ENCODE results near the gene RNF220. TPM values are rescaled to one million over a fixed set of nuclear protein-coding genes. Genes with fewer than 3 reads are reported as not detected.

Gene RNF220
- total and polyA plus RNA-seq, 2 experiments from 2014 or later = 77.2 to 117 TPM

DNA sequence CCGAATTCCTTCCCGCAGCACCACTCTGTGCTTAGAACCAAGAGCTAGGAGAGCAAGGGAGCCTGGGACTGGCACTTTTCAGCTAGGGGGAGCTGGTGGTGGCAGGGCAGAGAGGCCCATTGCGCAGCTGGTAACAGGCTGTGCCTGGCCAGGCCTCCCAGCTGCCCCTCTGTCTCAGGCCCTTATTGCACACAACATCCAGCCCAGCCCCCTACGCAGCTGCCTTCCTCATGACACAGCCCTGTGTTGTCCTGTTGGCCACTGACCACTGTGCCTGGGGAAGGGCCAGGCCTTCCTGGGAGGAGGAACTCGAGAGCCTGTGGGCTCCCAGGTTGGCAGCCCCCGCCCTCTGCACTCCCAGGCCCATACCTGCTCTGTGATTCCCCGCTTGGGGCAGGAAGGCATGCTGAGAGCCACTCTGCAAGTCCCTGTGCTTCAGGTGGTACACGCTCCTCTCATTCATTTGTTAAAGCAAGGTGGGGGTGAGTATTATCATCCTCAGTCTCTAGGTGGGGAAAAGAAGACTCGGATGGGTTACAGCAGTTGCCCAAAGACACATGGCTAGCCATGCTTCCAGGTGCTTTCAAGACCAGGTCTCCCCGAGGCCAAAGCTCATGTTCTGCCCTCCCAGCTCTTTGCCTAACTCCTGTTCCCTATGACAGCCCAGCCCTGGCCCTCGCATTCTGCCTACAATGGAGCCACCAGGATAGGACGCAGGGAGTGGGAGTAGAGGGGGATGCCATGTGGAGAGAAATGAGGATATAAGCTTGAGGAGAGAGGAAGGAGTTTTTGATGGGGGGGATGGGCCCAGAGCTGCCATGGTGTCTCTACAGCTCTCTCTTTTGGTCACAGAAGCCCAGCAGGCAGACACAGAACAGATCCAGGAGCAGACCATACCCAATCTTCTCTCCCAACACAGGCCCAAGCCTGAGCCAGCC, 187.4 kb downstream of the RNF220 start:
- TF ChIP-seq, protein P1, sequence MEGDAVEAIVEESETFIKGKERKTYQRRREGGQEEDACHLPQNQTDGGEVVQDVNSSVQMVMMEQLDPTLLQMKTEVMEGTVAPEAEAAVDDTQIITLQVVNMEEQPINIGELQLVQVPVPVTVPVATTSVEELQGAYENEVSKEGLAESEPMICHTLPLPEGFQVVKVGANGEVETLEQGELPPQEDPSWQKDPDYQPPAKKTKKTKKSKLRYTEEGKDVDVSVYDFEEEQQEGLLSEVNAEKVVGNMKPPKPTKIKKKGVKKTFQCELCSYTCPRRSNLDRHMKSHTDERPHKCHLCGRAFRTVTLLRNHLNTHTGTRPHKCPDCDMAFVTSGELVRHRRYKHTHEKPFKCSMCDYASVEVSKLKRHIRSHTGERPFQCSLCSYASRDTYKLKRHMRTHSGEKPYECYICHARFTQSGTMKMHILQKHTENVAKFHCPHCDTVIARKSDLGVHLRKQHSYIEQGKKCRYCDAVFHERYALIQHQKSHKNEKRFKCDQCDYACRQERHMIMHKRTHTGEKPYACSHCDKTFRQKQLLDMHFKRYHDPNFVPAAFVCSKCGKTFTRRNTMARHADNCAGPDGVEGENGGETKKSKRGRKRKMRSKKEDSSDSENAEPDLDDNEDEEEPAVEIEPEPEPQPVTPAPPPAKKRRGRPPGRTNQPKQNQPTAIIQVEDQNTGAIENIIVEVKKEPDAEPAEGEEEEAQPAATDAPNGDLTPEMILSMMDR (IDR thresholded peaks at IDR 0.05; ENCODE audit: poor library complexity) = no peak
- no peak for TF ChIP-seq EZH2phosphoT487 (IDR thresholded peaks at IDR 0.05; ENCODE audit: low read depth, severe bottlenecking, unreplicated experiment)
- no peak for TF ChIP-seq EZH2 (IDR thresholded peaks at IDR 0.05; ENCODE audit: borderline replicate concordance)
- 88% methylated on average over 12 of the region's 12 CpGs for WGBS (ENCODE audit: low lambda C conversion rate, missing lambda C conversion rate)
- H4K20me1 ChIP-seq (ENCODE audit: insufficient read depth, poor library complexity, severe bottlenecking) = no peaks in the 10 kb centered on the region
- H3K4me2 ChIP-seq = no peak overlapping the region
- H3K4me1 ChIP-seq (ENCODE audit: insufficient read depth) = peaks cover 17% of the 10 kb centered on the region
- DNase-seq (ENCODE audit: low spot score) = no peak
- H2AFZ ChIP-seq = no peak overlapping the region
- no peaks in the 10 kb centered on the region for H3K9me3 ChIP-seq (ENCODE audit: low read depth)
- H3K4me3 ChIP-seq = no peak overlapping the region
- H3K79me2 ChIP-seq = no peaks in the 10 kb centered on the region
- no peaks in the 10 kb centered on the region for H3K27me3 ChIP-seq
- H3K36me3 ChIP-seq (replicated peaks; ENCODE audit: insufficient read depth, low read depth) = no peaks in the 10 kb centered on the region
- H3K27ac ChIP-seq = no peak overlapping the region
- no peaks in the 10 kb centered on the region for H3K9me2 ChIP-seq (replicated peaks; ENCODE audit: insufficient read depth)

DNA sequence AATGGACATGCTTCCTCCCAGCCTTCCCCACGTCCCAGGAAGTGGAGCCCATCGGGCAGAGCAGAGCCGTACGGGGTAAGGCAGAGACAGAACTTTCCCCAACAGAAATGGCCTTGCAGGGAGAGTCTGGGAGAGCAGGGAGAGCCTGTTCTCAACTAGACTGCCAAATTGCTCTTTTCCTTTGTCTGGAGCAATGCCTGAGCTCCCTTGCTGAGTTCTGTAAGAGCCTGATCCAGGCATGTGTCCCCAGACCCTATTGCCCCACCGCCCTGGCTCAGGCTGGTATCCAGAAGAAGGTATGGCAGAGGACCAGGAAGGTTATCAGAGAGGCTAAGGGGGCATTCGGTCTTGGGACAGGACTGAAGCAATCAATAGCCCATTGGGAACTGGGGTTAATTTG, 189.3 kb downstream of the RNF220 start:
- 90% methylated on average over 6 of the region's 6 CpGs for WGBS (ENCODE audit: low lambda C conversion rate, missing lambda C conversion rate)
- Histone ChIP-seq H3K79me2 (no peaks in the 10 kb centered on the region), H3K27ac (no peak overlapping the region), H3K9me2 (replicated peaks; ENCODE audit: insufficient read depth) (no peaks in the 10 kb centered on the region), H3K4me3 (no peak overlapping the region), H3K36me3 (replicated peaks; ENCODE audit: insufficient read depth, low read depth) (no peaks in the 10 kb centered on the region), H2AFZ (no peak overlapping the region), H3K27me3 (peaks cover 12% of the 10 kb centered on the region), H3K4me1 (ENCODE audit: insufficient read depth) (peaks cover 4% of the 10 kb centered on the region), H4K20me1 (ENCODE audit: insufficient read depth, poor library complexity, severe bottlenecking) (no peaks in the 10 kb centered on the region), H3K4me2 (no peak overlapping the region), H3K9me3 (ENCODE audit: low read depth) (no peaks in the 10 kb centered on the region)
- DNase-seq (ENCODE audit: low spot score) = no peak
- no peak for TF ChIP-seq EZH2 (IDR thresholded peaks at IDR 0.05; ENCODE audit: borderline replicate concordance)
- TF ChIP-seq, protein P1 (IDR thresholded peaks at IDR 0.05; ENCODE audit: poor library complexity) = no peak
- TF ChIP-seq EZH2phosphoT487 (IDR thresholded peaks at IDR 0.05; ENCODE audit: low read depth, severe bottlenecking, unreplicated experiment) = no peak

DNA sequence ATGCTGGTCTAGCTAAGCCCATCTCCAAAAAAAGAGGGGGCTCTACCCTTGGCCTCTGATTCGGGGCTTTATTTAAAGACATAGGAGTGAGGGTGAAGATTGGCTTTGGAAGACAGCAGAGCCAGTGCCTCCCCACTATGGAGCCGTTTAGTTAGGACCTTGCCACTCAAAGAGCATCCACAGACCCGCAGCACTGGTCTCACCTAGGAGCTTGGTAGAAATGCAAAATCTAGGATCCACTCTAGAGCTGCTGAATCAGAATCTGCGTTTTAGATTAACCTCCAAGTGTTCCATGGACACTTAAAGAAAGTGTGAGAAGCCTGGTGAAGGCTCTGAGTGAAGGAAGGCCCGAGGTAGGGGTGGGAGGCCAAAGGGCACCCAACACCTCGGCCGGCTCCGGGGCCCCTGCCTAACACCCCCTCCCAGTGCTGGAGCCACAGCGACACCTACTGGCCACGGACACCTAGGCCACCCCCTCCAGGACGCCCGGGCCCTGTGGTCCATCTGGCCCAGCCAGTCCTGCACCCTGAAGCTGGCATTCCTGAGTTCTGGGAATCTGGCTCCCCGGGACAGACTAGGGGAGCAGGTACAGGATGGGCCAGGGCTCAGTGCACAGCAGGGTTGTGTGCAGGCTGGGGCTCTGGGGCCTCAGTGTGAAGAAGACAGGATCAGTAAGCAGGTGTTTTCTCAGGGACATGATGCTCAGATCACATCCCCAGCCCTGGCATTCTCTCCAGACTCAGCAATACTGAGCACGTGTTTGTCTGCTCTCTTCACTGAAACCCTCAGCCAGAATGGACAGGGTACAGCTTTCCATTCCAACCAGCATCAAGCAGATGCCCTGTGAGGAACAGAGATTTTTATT, 190.0 kb downstream of the RNF220 start:
- H3K4me3 ChIP-seq = no peak overlapping the region

More for the DNA sequence above, 190.0 kb downstream of the RNF220 start:
- H4K20me1 ChIP-seq (ENCODE audit: insufficient read depth, poor library complexity, severe bottlenecking) = no peaks in the 10 kb centered on the region
- peaks cover 4% of the 10 kb centered on the region for H3K4me1 ChIP-seq (ENCODE audit: insufficient read depth)
- peak; percentile 89 for DNase-seq (ENCODE audit: low spot score)
- no peaks in the 10 kb centered on the region for H3K36me3 ChIP-seq (replicated peaks; ENCODE audit: insufficient read depth, low read depth)
- H3K9me3 ChIP-seq (ENCODE audit: low read depth) = no peaks in the 10 kb centered on the region
- peaks cover 20% of the 10 kb centered on the region for H3K27me3 ChIP-seq
- no peak overlapping the region for H3K27ac ChIP-seq
- H3K9me2 ChIP-seq (replicated peaks; ENCODE audit: insufficient read depth) = no peaks in the 10 kb centered on the region
- no peak overlapping the region for H2AFZ ChIP-seq
- TF ChIP-seq, protein P1 (IDR thresholded peaks at IDR 0.05; ENCODE audit: poor library complexity) = peak; percentile 95
- no peak for TF ChIP-seq EZH2phosphoT487 (IDR thresholded peaks at IDR 0.05; ENCODE audit: low read depth, severe bottlenecking, unreplicated experiment)
- H3K79me2 ChIP-seq = no peaks in the 10 kb centered on the region
- WGBS (ENCODE audit: low lambda C conversion rate, missing lambda C conversion rate) = 21% methylated on average over 10 of the region's 14 CpGs
- H3K4me2 ChIP-seq = peak overlapping the region; percentile 18
